GM19099 (cell line): ENCODE data around the gene ALAD.

ENCODE experiments used
- POLR2A ChIP-seq: IDR thresholded peaks from 3 replicates; pipeline ENCODE4 v1.6.1; 2011; ENCODE audit warnings: low read depth; ENCODE audit not compliant: insufficient read length; ENCODE audit errors: extremely low read depth

ALAD gene

DNA sequence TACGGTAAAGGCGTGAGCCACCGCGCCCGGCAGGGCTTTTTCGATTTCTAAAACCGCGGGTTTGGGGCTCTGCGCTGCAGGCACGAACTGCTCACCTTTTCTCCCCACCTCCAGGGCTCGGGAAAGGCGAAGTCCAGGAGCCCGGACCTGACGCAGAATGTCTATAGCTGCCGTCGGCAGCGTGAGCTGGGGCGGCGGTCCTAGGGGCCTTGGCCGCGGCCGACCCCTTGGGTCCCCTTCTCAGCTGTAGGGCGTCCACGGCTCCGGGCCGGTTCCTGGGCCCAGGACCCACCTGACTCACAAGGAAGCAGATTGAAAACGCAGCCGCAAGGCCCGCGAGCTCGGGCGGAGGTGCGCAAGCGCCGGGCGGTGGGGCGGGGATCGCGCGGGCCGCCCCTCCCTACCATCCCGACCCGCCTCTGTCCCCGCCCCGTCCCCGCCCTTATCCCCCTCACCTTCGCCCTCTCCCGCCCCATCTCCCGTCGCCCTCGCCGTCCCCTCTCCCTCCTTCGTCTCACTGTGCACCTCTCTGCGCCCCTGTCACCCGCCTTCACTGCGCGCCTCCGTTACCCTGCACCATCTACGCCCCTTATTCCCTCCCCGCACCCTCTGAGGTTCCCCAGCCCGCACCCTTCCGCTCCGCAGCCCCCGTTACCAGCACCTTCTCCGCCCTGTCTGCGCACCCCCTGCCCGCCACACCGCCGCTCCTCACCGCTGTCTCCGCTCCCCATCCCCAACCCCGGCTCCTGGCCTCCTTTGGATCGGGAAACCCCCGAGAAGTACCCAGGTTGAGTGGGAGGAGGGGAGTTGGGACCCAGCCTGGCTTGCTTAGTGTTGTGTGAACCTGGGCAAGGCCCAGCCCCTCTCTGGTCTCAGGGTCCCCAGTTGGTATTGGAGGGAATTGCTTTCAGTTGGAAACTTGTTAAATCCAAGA lies 24.2 kb downstream of the ALAD start, which contains the start of gene HDHD3:
HDHD3 (minus strand) TSS at position 353 of the 934 bp plus-strand sequence. CDS start 2,632 bp downstream, outside the sequence.
- TF ChIP-seq POLR2A, result peak; percentile 85

GRCh38 chr9:113375057-113376023 lies 25.7 kb downstream of the ALAD start:
- TF ChIP-seq POLR2A, result no peak

DNA sequence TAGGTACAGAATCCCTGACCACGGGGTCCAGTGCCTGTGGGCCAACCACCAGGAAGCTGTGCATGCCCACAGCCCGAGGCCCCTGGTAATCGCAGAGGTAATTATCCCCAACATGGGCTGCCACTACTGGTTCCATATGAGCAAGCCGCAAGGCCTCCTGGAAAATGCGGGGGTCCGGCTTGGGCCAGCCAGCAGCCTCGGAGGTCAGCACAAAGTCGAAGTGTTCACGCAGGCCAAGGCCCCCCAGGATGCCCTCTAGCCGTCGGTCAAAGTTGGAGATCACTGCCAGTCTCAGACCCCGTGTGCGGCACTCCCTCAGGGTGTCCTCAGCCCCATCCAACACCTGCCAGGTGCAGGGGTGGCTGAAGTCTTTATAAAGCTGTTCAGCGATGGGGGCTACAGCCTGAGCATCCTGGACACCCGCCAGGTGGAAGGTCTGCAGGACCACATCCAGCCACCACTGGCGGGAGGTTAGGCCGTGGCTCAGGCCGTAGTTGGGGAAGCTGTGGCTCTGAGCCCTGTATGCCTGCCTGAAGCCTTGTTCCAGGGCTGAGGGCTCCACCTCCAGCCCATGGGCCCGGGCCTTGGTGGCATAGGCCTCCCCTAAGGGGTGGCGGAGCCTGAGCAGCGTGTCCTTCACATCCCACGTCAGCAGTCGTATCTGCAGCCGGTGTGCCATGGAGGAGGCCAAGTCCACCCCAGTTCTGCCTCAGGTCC lies 27.2 kb downstream of the ALAD start:
- TF ChIP-seq POLR2A, result no peak

- TF ChIP-seq POLR2A, result no peak
Measured at GRCh38 chr9:113373256-113373655, 27.8 kb downstream of the ALAD start.

GRCh38 chr9:113372059-113372458 lies 29.0 kb downstream of the ALAD start:
- no peak for TF ChIP-seq POLR2A

GRCh38 chr9:113370806-113371325 lies 30.2 kb downstream of the ALAD start:
- TF ChIP-seq POLR2A, result no peak

DNA sequence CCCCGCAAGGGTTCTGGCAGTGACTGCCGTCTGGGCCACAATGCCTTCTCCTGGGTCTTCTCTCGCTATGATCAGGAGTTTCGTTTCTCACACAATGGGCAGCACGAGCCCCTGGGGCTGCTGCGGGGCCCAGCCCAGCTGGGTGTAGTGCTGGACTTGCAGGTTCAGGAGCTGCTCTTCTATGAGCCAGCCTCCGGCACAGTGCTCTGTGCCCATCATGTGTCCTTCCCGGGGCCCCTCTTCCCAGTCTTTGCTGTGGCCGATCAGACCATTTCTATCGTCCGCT lies 31.3 kb downstream of the ALAD start:
- TF ChIP-seq POLR2A, result no peak

- no peak for TF ChIP-seq POLR2A
Measured at GRCh38 chr9:113368982-113369854, 31.9 kb downstream of the ALAD start.

GRCh38 chr9:113368348-113368981 lies 32.6 kb downstream of the ALAD start:
- TF ChIP-seq POLR2A, result no peak

GRCh38 chr9:113364951-113365350 lies 36.1 kb downstream of the ALAD start:
- no peak for TF ChIP-seq POLR2A

- TF ChIP-seq POLR2A, result no peak
Measured at GRCh38 chr9:113363336-113363735, 37.7 kb downstream of the ALAD start.

- no peak for TF ChIP-seq POLR2A
Measured at GRCh38 chr9:113361304-113362018, 39.6 kb downstream of the ALAD start.

DNA sequence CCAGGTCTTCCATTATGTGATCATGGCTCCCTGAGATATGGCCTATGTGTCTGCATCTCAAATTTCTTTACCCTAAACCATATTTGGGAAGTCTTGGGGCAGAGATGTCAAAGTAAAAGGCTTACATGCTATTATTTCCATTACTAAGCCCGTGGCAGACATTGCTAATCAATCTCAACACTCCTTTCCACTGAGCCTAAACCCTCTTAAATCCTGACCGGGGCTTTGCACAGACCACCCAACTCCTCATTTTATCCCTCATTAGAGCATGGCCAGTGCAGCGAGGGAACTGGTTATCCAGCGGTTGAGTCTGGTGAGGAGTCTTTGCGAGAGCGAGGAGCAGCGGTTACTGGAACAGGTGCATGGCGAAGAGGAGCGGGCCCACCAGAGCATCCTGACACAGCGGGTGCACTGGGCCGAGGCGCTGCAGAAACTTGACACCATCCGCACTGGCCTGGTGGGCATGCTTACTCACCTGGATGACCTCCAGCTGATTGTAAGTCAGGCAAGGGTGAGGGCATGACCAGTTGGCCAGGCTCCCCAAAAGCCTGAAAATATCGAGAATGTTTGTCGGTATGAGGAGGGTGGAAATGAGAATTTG lies 40.7 kb downstream of the ALAD start:
- TF ChIP-seq POLR2A, result no peak

GRCh38 chr9:113359385-113359784 lies 41.7 kb downstream of the ALAD start:
- TF ChIP-seq POLR2A, result no peak
